GM18870 (cell line): ENCODE data around the gene WDFY1.
A peak's percentile ranks its signal among the peaks of the same experiment; 100 is the strongest.

Source experiments
- ATAC-seq: cut with Tn5 transposase; IDR thresholded peaks from one replicate; pipeline ENCODE4 v1.9.1; 2021; ENCODE audit warnings: moderate library complexity; ENCODE audit not compliant: unreplicated experiment

Gene WDFY1

GRCh38 chr2:223932816-223933800, 12.0 kb downstream of the WDFY1 start:
- no peak for ATAC-seq

- ATAC-seq, result no peak
Observed at GRCh38 chr2:223930103-223930976, 14.8 kb downstream of the WDFY1 start.

- peak; percentile 57 for ATAC-seq
Observed at GRCh38 chr2:223929571-223930102, 15.5 kb downstream of the WDFY1 start.

- ATAC-seq, result no peak
Observed at GRCh38 chr2:223928113-223929006, 16.8 kb downstream of the WDFY1 start.

- ATAC-seq, result no peak
Observed at GRCh38 chr2:223925106-223925505, 20.0 kb downstream of the WDFY1 start.

- ATAC-seq, result no peak
Observed at GRCh38 chr2:223923976-223924375, 21.2 kb downstream of the WDFY1 start.

GRCh38 chr2:223922308-223922707, 22.8 kb downstream of the WDFY1 start:
- ATAC-seq, result no peak

- ATAC-seq, result no peak
Observed at GRCh38 chr2:223921204-223921603, 23.9 kb downstream of the WDFY1 start.

- ATAC-seq, result no peak
Observed at GRCh38 chr2:223920109-223920508, 25.0 kb downstream of the WDFY1 start.

- no peak for ATAC-seq
Observed at GRCh38 chr2:223918671-223919134, 26.4 kb downstream of the WDFY1 start.

- ATAC-seq, result no peak
Observed at GRCh38 chr2:223916181-223916920, 28.8 kb downstream of the WDFY1 start.

GRCh38 chr2:223915071-223915470, 30.1 kb downstream of the WDFY1 start:
- no peak for ATAC-seq

GRCh38 chr2:223914324-223914723, 30.8 kb downstream of the WDFY1 start:
- ATAC-seq, result no peak

GRCh38 chr2:223909001-223909741, 36.0 kb downstream of the WDFY1 start:
- no peak for ATAC-seq

- ATAC-seq, result no peak
Observed at GRCh38 chr2:223908304-223908998, 36.7 kb downstream of the WDFY1 start.

- no peak for ATAC-seq
Observed at GRCh38 chr2:223905996-223906395, 39.1 kb downstream of the WDFY1 start.

GRCh38 chr2:223901854-223902253, 43.3 kb downstream of the WDFY1 start:
- ATAC-seq, result no peak

GRCh38 chr2:223901311-223901710, 43.8 kb downstream of the WDFY1 start:
- ATAC-seq, result no peak
